ENCODE data around the gene FBXO42.

Gene FBXO42

GRCh38 chr1:16257968-16258367 is 94.3 kb downstream of the FBXO42 start:
- no peak for TF ChIP-seq FOXM1 (IDR thresholded peaks at IDR 0.05; ENCODE audit: borderline replicate concordance, low read depth)
- TF ChIP-seq TEAD4 (IDR thresholded peaks at IDR 0.05), result no peak
- TF ChIP-seq, protein P1, sequence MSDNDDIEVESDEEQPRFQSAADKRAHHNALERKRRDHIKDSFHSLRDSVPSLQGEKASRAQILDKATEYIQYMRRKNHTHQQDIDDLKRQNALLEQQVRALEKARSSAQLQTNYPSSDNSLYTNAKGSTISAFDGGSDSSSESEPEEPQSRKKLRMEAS (IDR thresholded peaks at IDR 0.05), result no peak
- TF ChIP-seq EP300 (IDR thresholded peaks at IDR 0.05; ENCODE audit: borderline replicate concordance), result no peak
- no peak for TF ChIP-seq REST (IDR thresholded peaks at IDR 0.05; ENCODE audit: low read depth)

DNA sequence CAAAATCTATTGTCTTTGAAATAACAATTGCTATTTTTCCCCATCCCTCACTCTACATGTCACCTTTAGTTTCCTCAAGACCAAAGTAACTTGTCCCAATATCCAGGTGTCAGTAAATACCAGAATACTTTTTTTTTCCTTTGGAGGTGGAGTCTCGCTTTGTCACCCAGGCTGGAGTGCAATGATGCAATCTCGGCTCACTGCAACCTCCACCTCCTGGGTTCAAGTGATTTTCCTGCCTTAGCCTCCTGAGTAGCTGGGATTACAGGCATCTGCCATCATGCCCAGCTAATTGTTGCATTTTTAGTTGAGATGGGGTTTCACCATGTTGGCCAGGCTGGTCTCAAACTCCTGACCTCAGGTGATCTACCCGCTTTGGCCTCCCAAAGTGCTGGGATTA is 94.7 kb downstream of the FBXO42 start:
- TF ChIP-seq CEBPB (IDR thresholded peaks at IDR 0.05), result 0 out of 2 replicates have a peak, but pooled peaks have one; percentile 27

- no peak for TF ChIP-seq RAD21 (IDR thresholded peaks at IDR 0.05; ENCODE audit: low read depth)
- TF ChIP-seq TCF12 (IDR thresholded peaks at IDR 0.05; ENCODE audit: low read depth), result no peak
- TF ChIP-seq NFIC (IDR thresholded peaks at IDR 0.05), result no peak
- no peak for TF ChIP-seq ZBTB7A (IDR thresholded peaks at IDR 0.05; ENCODE audit: low read depth)
- TF ChIP-seq TEAD4 (IDR thresholded peaks at IDR 0.05), result no peak
- TF ChIP-seq CREB1 (IDR thresholded peaks at IDR 0.05; ENCODE audit: low read depth), result no peak
- TF ChIP-seq, protein P1 (IDR thresholded peaks at IDR 0.05), result no peak
- no peak for TF ChIP-seq REST (IDR thresholded peaks at IDR 0.05; ENCODE audit: low read depth)
- TF ChIP-seq TAF1 (IDR thresholded peaks at IDR 0.05; ENCODE audit: low read depth), result no peak
- TF ChIP-seq YY1 (IDR thresholded peaks at IDR 0.05; ENCODE audit: low read depth), result no peak
- no peak for TF ChIP-seq CEBPB (IDR thresholded peaks at IDR 0.05)
- no peak for TF ChIP-seq EGR1 (IDR thresholded peaks at IDR 0.05)
- no peak for TF ChIP-seq FOXM1 (IDR thresholded peaks at IDR 0.05; ENCODE audit: borderline replicate concordance, low read depth)
- no peak for TF ChIP-seq EP300 (IDR thresholded peaks at IDR 0.05; ENCODE audit: borderline replicate concordance)
- TF ChIP-seq USF1 (IDR thresholded peaks at IDR 0.05), result no peak
Observed at GRCh38 chr1:16256478-16256877, 95.8 kb downstream of the FBXO42 start.

DNA sequence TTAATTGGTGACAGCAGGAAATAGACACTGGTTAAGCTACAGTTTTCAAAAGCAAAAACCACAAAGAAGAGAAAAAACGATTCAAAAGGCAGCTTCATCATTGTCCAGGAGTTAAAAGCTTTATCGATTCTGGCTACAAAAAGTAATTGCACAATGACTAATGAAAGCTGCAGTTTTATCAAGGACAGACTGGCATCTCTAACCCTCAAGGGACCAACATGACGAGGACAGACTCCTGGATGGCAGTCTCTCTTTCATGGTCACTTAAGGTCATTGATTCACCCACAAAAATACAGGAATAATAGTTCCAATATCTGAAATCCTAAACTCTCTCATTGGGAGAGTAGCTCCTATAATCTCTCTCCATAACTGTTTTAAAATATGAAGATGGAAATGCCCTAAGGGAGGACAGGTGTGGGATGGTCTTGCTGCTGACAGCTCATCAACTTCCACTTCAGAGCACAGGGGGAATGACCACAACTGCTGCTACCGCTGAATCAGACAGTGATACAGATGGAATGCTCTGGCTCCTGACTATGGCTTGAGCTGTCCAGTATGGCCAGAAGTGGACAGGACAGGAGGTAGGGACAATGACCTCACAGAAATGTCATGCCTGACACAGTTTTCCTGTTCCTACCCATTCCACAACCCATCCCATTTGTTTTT is 97.9 kb downstream of the FBXO42 start:
- TF ChIP-seq USF1 (IDR thresholded peaks at IDR 0.05), result no peak
- no peak for TF ChIP-seq EP300 (IDR thresholded peaks at IDR 0.05; ENCODE audit: borderline replicate concordance)
- no peak for TF ChIP-seq CREB1 (IDR thresholded peaks at IDR 0.05; ENCODE audit: low read depth)
- no peak for TF ChIP-seq TCF12 (IDR thresholded peaks at IDR 0.05; ENCODE audit: low read depth)

DNA sequence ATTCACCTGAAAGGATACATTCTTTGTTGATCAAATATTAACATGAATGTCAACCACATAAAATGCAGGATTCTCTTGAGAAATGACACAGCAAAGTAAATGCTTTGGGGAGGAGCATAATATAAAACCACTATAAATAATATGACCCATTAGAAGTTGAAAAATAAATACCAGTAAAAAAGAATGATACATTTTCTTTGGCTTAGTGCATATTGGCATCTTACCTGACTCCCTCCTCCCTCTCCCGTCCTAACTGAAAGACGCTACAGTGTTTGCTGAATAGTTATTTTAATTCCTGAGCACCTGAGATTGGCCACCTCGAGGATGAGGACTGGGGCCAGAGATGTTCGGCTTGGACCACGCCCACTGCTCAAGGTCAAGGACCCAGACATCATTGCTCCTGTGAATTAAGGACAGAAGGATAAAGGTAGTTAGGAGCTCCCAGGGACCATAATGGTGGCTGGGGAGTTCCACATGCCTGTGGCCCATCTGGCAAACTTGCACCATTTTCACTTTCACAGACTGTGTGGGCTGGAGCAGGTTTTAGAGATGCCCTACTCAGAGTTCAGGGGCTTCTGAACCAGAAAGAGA is 98.9 kb downstream of the FBXO42 start:
- TF ChIP-seq USF1 (IDR thresholded peaks at IDR 0.05), result no peak
- no peak for TF ChIP-seq EP300 (IDR thresholded peaks at IDR 0.05; ENCODE audit: borderline replicate concordance)
- no peak for TF ChIP-seq ZBTB7A (IDR thresholded peaks at IDR 0.05; ENCODE audit: low read depth)
- no peak for TF ChIP-seq RAD21 (IDR thresholded peaks at IDR 0.05; ENCODE audit: low read depth)
- TF ChIP-seq TCF12 (IDR thresholded peaks at IDR 0.05; ENCODE audit: low read depth), result no peak
- TF ChIP-seq CREB1 (IDR thresholded peaks at IDR 0.05; ENCODE audit: low read depth), result no peak
- no peak for TF ChIP-seq REST (IDR thresholded peaks at IDR 0.05; ENCODE audit: low read depth)
- no peak for TF ChIP-seq TEAD4 (IDR thresholded peaks at IDR 0.05)
- no peak for TF ChIP-seq CEBPB (IDR thresholded peaks at IDR 0.05)
- no peak for TF ChIP-seq FOXM1 (IDR thresholded peaks at IDR 0.05; ENCODE audit: borderline replicate concordance, low read depth)
- no peak for TF ChIP-seq NFIC (IDR thresholded peaks at IDR 0.05)
- no peak for TF ChIP-seq EGR1 (IDR thresholded peaks at IDR 0.05)
- no peak for TF ChIP-seq TAF1 (IDR thresholded peaks at IDR 0.05; ENCODE audit: low read depth)
- no peak for TF ChIP-seq YY1 (IDR thresholded peaks at IDR 0.05; ENCODE audit: low read depth)
- TF ChIP-seq, protein P1 (IDR thresholded peaks at IDR 0.05), result no peak

Measured in Ishikawa (cell line).